GM23248 (cell line): ENCODE measurements around the gene PDE10A. TPM values are rescaled to one million over a fixed set of nuclear protein-coding genes. Genes with fewer than 3 reads are reported as not detected.

Experiments
- DNase-seq: peaks from one replicate; pipeline ENCODE4 v3.0.0-alpha.2; 2015
- H2AFZ ChIP-seq: fragments of 200-600 bp; sonication (generic); 2 replicates; pipeline ENCODE4 v1.6.1; 2016; ENCODE audit warnings: antibody characterized with exemption
- H3F3A ChIP-seq: fragments of 200-600 bp; sonication (generic); 2 replicates; pipeline ENCODE4 v1.6.1; 2016; ENCODE audit warnings: mild to moderate bottlenecking, antibody characterized with exemption, mixed run types; ENCODE audit not compliant: insufficient read depth
- H3K27ac ChIP-seq: fragments of 200-600 bp; sonication (generic); 2 replicates; pipeline ENCODE4 v1.5.1; 2016; ENCODE audit warnings: mild to moderate bottlenecking
- H3K27me3 ChIP-seq: fragments of 200-600 bp; sonication (generic); replicated peaks from 2 replicates; pipeline ENCODE4 v1.6.1; 2016; ENCODE audit warnings: mild to moderate bottlenecking; ENCODE audit not compliant: insufficient read depth
- H3K36me3 ChIP-seq: fragments of 200-600 bp; sonication (generic); 2 replicates; pipeline ENCODE4 v1.6.1; 2016; ENCODE audit warnings: low read depth, mild to moderate bottlenecking
- H3K4me1 ChIP-seq: fragments of 200-600 bp; sonication (generic); 2 replicates; pipeline ENCODE4 v1.6.1; 2016; ENCODE audit warnings: mild to moderate bottlenecking; ENCODE audit not compliant: insufficient read depth
- H3K4me2 ChIP-seq: fragments of 200-600 bp; sonication (generic); one replicate; pipeline ENCODE4 v1.6.1; 2016; ENCODE audit warnings: mild to moderate bottlenecking; ENCODE audit not compliant: unreplicated experiment
- H3K4me3 ChIP-seq: fragments of 200-600 bp; sonication (generic); 2 replicates; pipeline ENCODE4 v1.5.1; 2016; ENCODE audit warnings: mild to moderate bottlenecking
- H3K79me2 ChIP-seq: fragments of 200-600 bp; sonication (generic); 2 replicates; pipeline ENCODE4 v1.6.1; 2016; ENCODE audit warnings: mild to moderate bottlenecking; ENCODE audit not compliant: insufficient read depth
- H3K9ac ChIP-seq: fragments of 200-600 bp; sonication (generic); 2 replicates; pipeline ENCODE4 v1.6.1; 2016; ENCODE audit warnings: mild to moderate bottlenecking
- H3K9me2 ChIP-seq: fragments of 200-600 bp; sonication (generic); 2 replicates; pipeline ENCODE4 v1.6.1; 2016; ENCODE audit warnings: mixed run types, mild to moderate bottlenecking, moderate library complexity; ENCODE audit not compliant: insufficient read depth
- H3K9me3 ChIP-seq: fragments of 200-600 bp; sonication (generic); one replicate; pipeline ENCODE4 v1.6.1; 2017; ENCODE audit warnings: low read depth
- H4K20me1 ChIP-seq: fragments of 200-600 bp; sonication (generic); 2 replicates; pipeline ENCODE4 v1.6.0; 2016; ENCODE audit not compliant: insufficient read depth
- EZH2 ChIP-seq: fragments of 200-600 bp; sonication (generic); IDR thresholded peaks from 2 replicates; pipeline ENCODE4 v1.6.1; 2018; ENCODE audit warnings: antibody characterized with exemption, mild to moderate bottlenecking; ENCODE audit not compliant: insufficient read depth, poor library complexity, severe bottlenecking
- EZH2phosphoT487 ChIP-seq: fragments of 200-600 bp; sonication (generic); IDR thresholded peaks from 2 replicates; pipeline ENCODE4 v1.6.1; 2018; ENCODE audit warnings: antibody characterized with exemption, moderate library complexity, mild to moderate bottlenecking, low read depth; ENCODE audit not compliant: insufficient read depth
- WGBS, 2 experiments: methylation state at CpG; one replicate each; pipeline ENCODE4 v1.1.6; 2015 to 2017; ENCODE audit warnings: low lambda C conversion rate in 2 of 2, low coverage in 1 of 2; ENCODE audit errors: missing lambda C conversion rate in 2 of 2; 5-methylcytosine and 5-hydroxymethylcytosine counted together
- in situ Hi-C: fragments of 300-500 bp; cut with MboI; formaldehyde crosslinking; loops from 2 replicates; pipeline ENCODE4 v1.15.0; 2020
- polyA plus RNA-seq: library from polyadenylated mRNA; unstranded; fragments of >200 nt; fragmentation: Nextera tagmentation; extraction: Ambion mirVana; gene quantifications from 2 replicates; pipeline ENCODE4 v1.2.1, GENCODE V29; 2016
- total RNA-seq: library from RNA; depleted of rRNA; stranded (reverse); fragments of >200 nt; shearing (Covaris generic); gene quantifications from 2 replicates; pipeline ENCODE4 v1.2.3, GENCODE V29; 2014

PDE10A gene
- total and polyA plus RNA-seq, 2 experiments from 2014 or later, result 0.11 to 0.21 TPM

GRCh38 chr6:165704045-165704748 lies 41.2 kb upstream of the PDE10A start:
- 7 to 8% methylated on average over 9 of the region's 9 CpGs for WGBS, 2 experiments
- in situ Hi-C loops, result no loop called here
- Histone ChIP-seq H3F3A (no peaks in the 10 kb centered on the region), H3K9me3 (no peaks in the 10 kb centered on the region), H3K4me2 (no peak overlapping the region), H3K36me3 (no peaks in the 10 kb centered on the region), H3K79me2 (no peaks in the 10 kb centered on the region), H3K27ac (no peak overlapping the region), H3K9me2 (no peaks in the 10 kb centered on the region), H4K20me1 (no peaks in the 10 kb centered on the region), H3K9ac (no peak overlapping the region), H3K4me3 (no peak overlapping the region), H2AFZ (no peak overlapping the region), H3K27me3 (no peaks in the 10 kb centered on the region), H3K4me1 (no peaks in the 10 kb centered on the region)
- TF ChIP-seq EZH2, result no peak
- TF ChIP-seq EZH2phosphoT487, result no peak
- DNase-seq, result no peak

- DNase-seq, result no peak
- in situ Hi-C loops, result no loop called here
- Histone ChIP-seq H4K20me1 (no peaks in the 10 kb centered on the region), H3K9me3 (no peaks in the 10 kb centered on the region), H3K36me3 (no peaks in the 10 kb centered on the region), H3K9me2 (no peaks in the 10 kb centered on the region), H3K27me3 (no peaks in the 10 kb centered on the region), H3K27ac (no peak overlapping the region), H3F3A (no peaks in the 10 kb centered on the region), H3K4me1 (no peaks in the 10 kb centered on the region), H3K4me2 (no peak overlapping the region), H2AFZ (no peak overlapping the region), H3K9ac (no peak overlapping the region), H3K79me2 (no peaks in the 10 kb centered on the region), H3K4me3 (no peak overlapping the region)
- WGBS, 2 experiments, result 9 to 11% methylated on average over 10 of the region's 10 CpGs
- TF ChIP-seq EZH2 (no peak), EZH2phosphoT487 (no peak)
Observed at GRCh38 chr6:165702669-165703068, 39.6 kb upstream of the PDE10A start.

GRCh38 chr6:165701564-165702354 lies 38.7 kb upstream of the PDE10A start:
- 49 to 54% methylated on average over 11 of the region's 11 CpGs for WGBS, 2 experiments
- DNase-seq, result no peak
- in situ Hi-C loops, result no loop called here
- H3K4me2 ChIP-seq, result no peak overlapping the region
- no peaks in the 10 kb centered on the region for H3K4me1 ChIP-seq
- H2AFZ ChIP-seq, result no peak overlapping the region
- H3K79me2 ChIP-seq, result no peaks in the 10 kb centered on the region
- no peaks in the 10 kb centered on the region for H4K20me1 ChIP-seq
- TF ChIP-seq EZH2phosphoT487 (no peak), EZH2 (no peak)
- H3K9ac ChIP-seq, result no peak overlapping the region
- no peak overlapping the region for H3K4me3 ChIP-seq
- H3K36me3 ChIP-seq, result no peaks in the 10 kb centered on the region
- no peaks in the 10 kb centered on the region for H3K9me3 ChIP-seq
- H3F3A ChIP-seq, result no peaks in the 10 kb centered on the region
- H3K27ac ChIP-seq, result no peak overlapping the region
- no peaks in the 10 kb centered on the region for H3K9me2 ChIP-seq
- H3K27me3 ChIP-seq, result no peaks in the 10 kb centered on the region

GRCh38 chr6:165701005-165701404 lies 38.0 kb upstream of the PDE10A start:
- no peaks in the 10 kb centered on the region for H3K9me3 ChIP-seq
- WGBS, 2 experiments, result 4 to 9% methylated on average over 4 of the region's 4 CpGs
- no peak overlapping the region for H2AFZ ChIP-seq
- H3K9me2 ChIP-seq, result no peaks in the 10 kb centered on the region
- no peak overlapping the region for H3K27ac ChIP-seq
- no peak overlapping the region for H3K9ac ChIP-seq
- no peak overlapping the region for H3K4me2 ChIP-seq
- H3K4me1 ChIP-seq, result no peaks in the 10 kb centered on the region
- no peaks in the 10 kb centered on the region for H3K27me3 ChIP-seq
- TF ChIP-seq EZH2phosphoT487 (no peak), EZH2 (no peak)
- no peak overlapping the region for H3K4me3 ChIP-seq
- H3F3A ChIP-seq, result no peaks in the 10 kb centered on the region
- in situ Hi-C loops, result no loop called here
- no peak for DNase-seq
- no peaks in the 10 kb centered on the region for H3K79me2 ChIP-seq
- no peaks in the 10 kb centered on the region for H3K36me3 ChIP-seq
- no peaks in the 10 kb centered on the region for H4K20me1 ChIP-seq
